WTC11 (cell line): ENCODE results near the gene SBK3.

ENCODE experiments used
- ATF1 ChIP-seq: sonication (generic); formaldehyde crosslinking; IDR thresholded peaks from 2 replicates; pipeline ENCODE4 v1.8.1; 2023; ENCODE audit warnings: mild to moderate bottlenecking, moderate library complexity, missing genetic modification reagents
- ATF2 ChIP-seq: sonication (generic); formaldehyde crosslinking; IDR thresholded peaks from 2 replicates; pipeline ENCODE4 v1.8.1; 2022; ENCODE audit warnings: low read depth, missing genetic modification reagents, borderline replicate concordance
- CREB1 ChIP-seq: sonication (generic); formaldehyde crosslinking; IDR thresholded peaks from 2 replicates; pipeline ENCODE4 v1.8.0; 2023; ENCODE audit warnings: mild to moderate bottlenecking, missing genetic modification reagents
- CTCF ChIP-seq: fragments of 200-600 bp; IDR thresholded peaks from 2 replicates; pipeline ENCODE4 v1.8.0; 2022; ENCODE audit warnings: antibody characterized with exemption
- IRF1 ChIP-seq: sonication (generic); formaldehyde crosslinking; IDR thresholded peaks from 2 replicates; pipeline ENCODE4 v1.8.0; 2023; ENCODE audit warnings: missing genetic modification reagents
- MAX ChIP-seq: sonication (generic); formaldehyde crosslinking; IDR thresholded peaks from 2 replicates; pipeline ENCODE4 v1.8.0; 2022; ENCODE audit warnings: mild to moderate bottlenecking, missing genetic modification reagents
- MLX ChIP-seq: sonication (generic); formaldehyde crosslinking; IDR thresholded peaks from 2 replicates; pipeline ENCODE4 v1.8.1; 2023; ENCODE audit warnings: mild to moderate bottlenecking, missing genetic modification reagents, moderate library complexity
- NR3C1 ChIP-seq: sonication (generic); formaldehyde crosslinking; conservative IDR thresholded peaks from 2 replicates; pipeline ENCODE4 v1.8.1; 2023; ENCODE audit warnings: low read depth, mild to moderate bottlenecking, missing genetic modification reagents
- TEAD1 ChIP-seq: sonication (generic); formaldehyde crosslinking; IDR thresholded peaks from 2 replicates; pipeline ENCODE4 v1.8.0; 2022; ENCODE audit warnings: mild to moderate bottlenecking, missing genetic modification reagents
- TEAD4 ChIP-seq: sonication (generic); formaldehyde crosslinking; IDR thresholded peaks from 2 replicates; pipeline ENCODE4 v1.8.0; 2022; ENCODE audit warnings: mild to moderate bottlenecking, missing genetic modification reagents
- USF2 ChIP-seq: sonication (generic); formaldehyde crosslinking; IDR thresholded peaks from 2 replicates; pipeline ENCODE4 v1.8.1; 2023; ENCODE audit warnings: mild to moderate bottlenecking, missing genetic modification reagents, moderate library complexity
- ZNF423 ChIP-seq: fragments of 250-450 bp; sonication (Bioruptor Pico); IDR thresholded peaks from 2 replicates; pipeline ENCODE4 v2.1.2; 2022; ENCODE audit warnings: mild to moderate bottlenecking, moderate library complexity

GRCh38 chr19:55581145-55581822 lies 35.9 kb upstream of the SBK3 start:
- TF ChIP-seq TEAD1 (peak; percentile 46; the same call in 1 of the 2 replicates), CTCF (no peak), MAX (CRISPR knock-in tag) (no peak; the same call in 1 of the 2 replicates), ZNF423 (no peak), CREB1 (CRISPR knock-in tag) (no peak), NR3C1 (no peak), IRF1 (CRISPR knock-in tag) (peak; percentile 45; the same call in 1 of the 2 replicates), TEAD4 (CRISPR knock-in tag) (peak; percentile 77; the same call in 1 of the 2 replicates), MLX (CRISPR knock-in tag) (no peak), ATF2 (CRISPR knock-in tag) (no peak), USF2 (CRISPR knock-in tag) (no peak), ATF1 (CRISPR knock-in tag) (no peak)
